ENCODE data around the gene PDE6C.

Gene PDE6C

GRCh38 chr10:93707623-93708022, 95.3 kb downstream of the PDE6C start:
- DNase-seq = no peak

DNA sequence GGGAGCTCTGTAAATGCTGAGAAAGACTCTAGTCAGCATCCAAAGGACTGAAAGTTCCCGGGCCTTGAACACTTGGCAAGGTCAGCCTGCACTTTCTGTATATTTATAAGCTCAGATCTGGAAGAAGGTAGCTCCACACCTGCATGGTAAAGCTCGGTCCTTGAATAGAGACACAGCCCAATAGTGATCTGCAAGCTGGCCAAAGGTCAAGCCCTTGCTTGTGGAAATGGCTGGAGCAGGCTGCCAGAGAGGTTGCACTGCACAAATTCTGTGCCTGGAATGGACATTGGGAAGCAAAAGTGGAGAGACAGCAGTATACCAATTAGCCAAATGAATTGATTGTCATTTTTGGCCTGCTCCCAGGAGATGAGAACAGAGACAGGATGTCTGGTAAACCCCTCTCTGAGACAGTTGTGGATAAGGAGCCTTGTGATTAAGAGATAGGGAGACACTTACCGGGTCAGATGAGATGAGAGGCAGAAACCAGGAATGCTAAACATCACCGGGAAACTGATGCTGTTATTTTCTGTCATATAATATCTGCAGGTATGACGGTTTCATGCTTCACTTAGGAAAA, 98.1 kb downstream of the PDE6C start:
- peak; percentile 3 for DNase-seq

- no peak for DNase-seq
Measured at GRCh38 chr10:93711891-93712290, 99.6 kb downstream of the PDE6C start.

DNA sequence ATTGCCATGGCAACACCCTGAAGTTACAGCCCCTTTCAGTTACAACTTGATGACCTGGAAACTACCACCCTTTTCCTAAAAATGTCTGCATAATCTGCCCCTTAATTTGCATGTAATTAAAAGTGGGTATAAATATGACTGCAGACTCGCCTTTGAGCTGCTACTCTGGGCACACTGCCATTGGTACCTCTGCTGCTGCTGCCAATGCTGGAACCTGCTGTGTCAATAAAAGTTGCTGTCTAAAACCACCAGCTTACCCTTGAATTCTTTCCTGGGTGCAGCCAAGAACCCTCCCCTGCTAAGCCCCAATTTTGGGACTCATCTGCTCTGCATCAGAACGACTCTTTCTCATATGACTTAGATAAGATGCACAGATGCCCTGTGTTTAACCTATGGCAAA, 100.3 kb downstream of the PDE6C start:
- no peak for DNase-seq

DNA sequence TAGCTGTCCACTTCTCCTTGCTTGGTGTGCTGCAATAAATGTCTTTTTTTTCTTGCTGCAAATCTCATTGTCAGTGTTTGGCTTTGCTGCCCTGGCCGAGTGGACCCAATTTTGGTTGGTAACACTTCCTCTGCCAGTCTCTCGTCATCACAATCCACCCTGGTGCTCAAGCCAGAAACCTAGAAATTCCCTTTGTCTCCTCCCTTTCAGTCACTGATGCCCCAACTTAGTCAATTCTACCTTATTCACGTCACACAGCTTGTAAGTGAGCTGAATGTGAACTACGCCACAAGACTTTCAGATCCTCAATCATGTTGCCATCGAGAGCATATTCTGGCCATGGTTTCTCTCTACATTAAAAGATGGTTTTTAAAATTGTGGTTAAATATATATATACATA, 103.0 kb downstream of the PDE6C start:
- no peak for DNase-seq
